SU-DHL-6 (cell line): ENCODE measurements around the gene CLIP3.

Source experiments
- H2AFZ ChIP-seq: fragments of 200-600 bp; sonication (generic); 2 replicates; pipeline ENCODE4 v1.6.1; 2014; ENCODE audit warnings: low read depth, mild to moderate bottlenecking, moderate library complexity, mixed read lengths, antibody characterized with exemption, low read length; ENCODE audit not compliant: severe bottlenecking
- H3F3A ChIP-seq: fragments of 200-600 bp; shearing (Covaris generic); 2 replicates; pipeline ENCODE4 v1.6.0; 2016; ENCODE audit warnings: antibody characterized with exemption, mild to moderate bottlenecking; ENCODE audit not compliant: insufficient read depth
- H3K27ac ChIP-seq: fragments of 200-600 bp; sonication (generic); 2 replicates; pipeline ENCODE4 v1.5.1; 2016; ENCODE audit warnings: low read depth, mild to moderate bottlenecking, low read length, moderate library complexity, mixed read lengths
- H3K27me3 ChIP-seq: fragments of 200-600 bp; sonication (generic), shearing (Covaris generic); 2 replicates; pipeline ENCODE4 v1.6.0; 2014; ENCODE audit warnings: mild to moderate bottlenecking, low read length
- H3K36me3 ChIP-seq: fragments of 200-600 bp; sonication (generic); 2 replicates; pipeline ENCODE4 v1.6.1; 2014; ENCODE audit warnings: mild to moderate bottlenecking, low read length, mixed read lengths
- H3K4me2 ChIP-seq: fragments of 300-600, 200-600 bp; shearing (Covaris generic), sonication (generic); 2 replicates; pipeline ENCODE4 v1.6.0; 2014; ENCODE audit warnings: low read length, low read depth, mild to moderate bottlenecking; ENCODE audit not compliant: poor library complexity, severe bottlenecking
- H3K4me3 ChIP-seq: fragments of 200-600 bp; sonication (generic); 2 replicates; pipeline ENCODE4 v1.5.1; 2014; ENCODE audit warnings: antibody characterized with exemption, low read length, mild to moderate bottlenecking, mixed read lengths; ENCODE audit not compliant: insufficient read depth, poor library complexity, severe bottlenecking
- H3K79me2 ChIP-seq: fragments of 200-600 bp; sonication (generic); 2 replicates; pipeline ENCODE4 v1.6.1; 2014; ENCODE audit warnings: mild to moderate bottlenecking, low read length, moderate library complexity; ENCODE audit not compliant: insufficient read depth
- H3K9ac ChIP-seq: fragments of 200-600 bp; sonication (generic); 2 replicates; pipeline ENCODE4 v1.7.0; 2014; ENCODE audit warnings: mild to moderate bottlenecking, low read length
- H3K9me2 ChIP-seq: fragments of 200-600 bp; sonication (generic); replicated peaks from 2 replicates; pipeline ENCODE4 v1.6.1; 2014; ENCODE audit warnings: low read length; ENCODE audit not compliant: insufficient read depth
- H3K9me3 ChIP-seq: fragments of 200-600 bp; sonication (generic); 2 replicates; pipeline ENCODE4 v1.6.1; 2014; ENCODE audit warnings: low read length, mixed read lengths; ENCODE audit not compliant: insufficient read depth
- H4K20me1 ChIP-seq: fragments of 200-600 bp; sonication (generic); 2 replicates; pipeline ENCODE4 v1.6.1; 2014; ENCODE audit warnings: low read depth, mild to moderate bottlenecking, antibody characterized with exemption, low read length, moderate library complexity, mixed read lengths
- EZH2phosphoT487 ChIP-seq: fragments of 200-600 bp; sonication (generic), shearing (Covaris generic); conservative IDR thresholded peaks from 2 replicates; pipeline ENCODE4 v1.6.1; 2018; ENCODE audit warnings: mild to moderate bottlenecking, antibody characterized with exemption, low read length, moderate library complexity, mixed read lengths
- TF ChIP-seq, protein P1 (sequence below): fragments of 200-600 bp; sonication (generic); IDR thresholded peaks from one replicate; pipeline ENCODE4 v1.5.1; 2017; ENCODE audit warnings: antibody characterized with exemption, mild to moderate bottlenecking, low read length, moderate library complexity; ENCODE audit not compliant: insufficient read depth, poor library complexity, severe bottlenecking

The CLIP3 gene

DNA sequence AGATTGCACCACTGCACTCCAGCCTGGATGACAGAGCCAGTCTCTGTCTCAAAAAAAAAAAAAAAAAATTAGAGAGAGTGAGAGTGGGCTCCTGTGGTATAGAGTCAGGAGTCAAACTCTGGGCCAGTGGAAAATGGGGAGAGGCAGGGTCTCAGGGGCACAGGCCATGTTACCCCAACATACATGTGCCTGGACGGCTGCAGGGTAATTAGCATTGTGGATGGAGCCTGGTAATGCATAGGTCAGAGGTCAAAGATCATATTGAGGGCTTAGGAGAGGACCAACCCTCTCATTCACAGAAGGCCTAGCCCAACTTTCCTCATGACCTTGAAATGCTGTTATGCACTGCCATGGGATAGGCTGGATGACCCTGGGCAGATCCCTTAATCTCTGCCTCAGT is 7.1 kb downstream of the CLIP3 start:
- TF ChIP-seq, protein P1, sequence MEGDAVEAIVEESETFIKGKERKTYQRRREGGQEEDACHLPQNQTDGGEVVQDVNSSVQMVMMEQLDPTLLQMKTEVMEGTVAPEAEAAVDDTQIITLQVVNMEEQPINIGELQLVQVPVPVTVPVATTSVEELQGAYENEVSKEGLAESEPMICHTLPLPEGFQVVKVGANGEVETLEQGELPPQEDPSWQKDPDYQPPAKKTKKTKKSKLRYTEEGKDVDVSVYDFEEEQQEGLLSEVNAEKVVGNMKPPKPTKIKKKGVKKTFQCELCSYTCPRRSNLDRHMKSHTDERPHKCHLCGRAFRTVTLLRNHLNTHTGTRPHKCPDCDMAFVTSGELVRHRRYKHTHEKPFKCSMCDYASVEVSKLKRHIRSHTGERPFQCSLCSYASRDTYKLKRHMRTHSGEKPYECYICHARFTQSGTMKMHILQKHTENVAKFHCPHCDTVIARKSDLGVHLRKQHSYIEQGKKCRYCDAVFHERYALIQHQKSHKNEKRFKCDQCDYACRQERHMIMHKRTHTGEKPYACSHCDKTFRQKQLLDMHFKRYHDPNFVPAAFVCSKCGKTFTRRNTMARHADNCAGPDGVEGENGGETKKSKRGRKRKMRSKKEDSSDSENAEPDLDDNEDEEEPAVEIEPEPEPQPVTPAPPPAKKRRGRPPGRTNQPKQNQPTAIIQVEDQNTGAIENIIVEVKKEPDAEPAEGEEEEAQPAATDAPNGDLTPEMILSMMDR, result no peak
- no peak for TF ChIP-seq EZH2phosphoT487
- H3K4me3 ChIP-seq, result no peak overlapping the region
- no peaks in the 10 kb centered on the region for H4K20me1 ChIP-seq
- H3K36me3 ChIP-seq, result no peaks in the 10 kb centered on the region
- H3K9me3 ChIP-seq, result no peaks in the 10 kb centered on the region
- no peak overlapping the region for H3K9ac ChIP-seq
- no peaks in the 10 kb centered on the region for H3K79me2 ChIP-seq
- H3F3A ChIP-seq, result no peaks in the 10 kb centered on the region
- H3K27me3 ChIP-seq, result no peaks in the 10 kb centered on the region
- no peak overlapping the region for H2AFZ ChIP-seq
- no peaks in the 10 kb centered on the region for H3K9me2 ChIP-seq
- H3K27ac ChIP-seq, result no peak overlapping the region
- H3K4me2 ChIP-seq, result no peak overlapping the region

- Histone ChIP-seq H3F3A (no peaks in the 10 kb centered on the region), H3K36me3 (no peaks in the 10 kb centered on the region), H3K79me2 (no peaks in the 10 kb centered on the region), H4K20me1 (no peaks in the 10 kb centered on the region), H2AFZ (no peak overlapping the region), H3K9me2 (no peaks in the 10 kb centered on the region), H3K4me3 (no peak overlapping the region), H3K27ac (no peak overlapping the region), H3K9me3 (no peaks in the 10 kb centered on the region), H3K4me2 (no peak overlapping the region), H3K9ac (no peak overlapping the region), H3K27me3 (no peaks in the 10 kb centered on the region)
- TF ChIP-seq, protein P1, result no peak
Measured at GRCh38 chr19:36023432-36023831, 9.2 kb downstream of the CLIP3 start.

- TF ChIP-seq, protein P1, result no peak
- TF ChIP-seq EZH2phosphoT487, result no peak
- Histone ChIP-seq H3K4me3 (no peak overlapping the region), H4K20me1 (no peaks in the 10 kb centered on the region)
Measured at GRCh38 chr19:36019061-36019670, 13.5 kb downstream of the CLIP3 start.

More at GRCh38 chr19:36019061-36019670, 13.5 kb downstream of the CLIP3 start:
- Histone ChIP-seq H3K27me3 (no peaks in the 10 kb centered on the region), H3K4me2 (no peak overlapping the region), H3K36me3 (no peaks in the 10 kb centered on the region), H3K79me2 (peaks cover 8% of the 10 kb centered on the region; the same call in 1 of the 2 replicates), H3K9ac (no peak overlapping the region), H3K9me3 (no peaks in the 10 kb centered on the region), H2AFZ (no peak overlapping the region), H3K27ac (no peak overlapping the region), H3K9me2 (no peaks in the 10 kb centered on the region), H3F3A (no peaks in the 10 kb centered on the region)
